Mesodermal cell (in vitro differentiated cells): Measurements from ENCODE around the gene TPBGL.
"Not testable (repeated sequence)": the region's sequence is repeated elsewhere in the genome, so short reads cannot be mapped to it uniquely, and the experiment has no call there.

Experiments
- H3K27ac ChIP-seq: 2 replicates; pipeline ENCODE4 v1.7.0; 2013; ENCODE audit warnings: mild to moderate bottlenecking, low read depth, low read length, moderate library complexity; ENCODE audit not compliant: severe bottlenecking
- H3K36me3 ChIP-seq: 2 replicates; pipeline ENCODE4 v1.7.1; 2013; ENCODE audit warnings: mild to moderate bottlenecking, low read length, moderate library complexity; ENCODE audit not compliant: control insufficient read depth, insufficient read depth
- H3K4me1 ChIP-seq: one replicate; pipeline ENCODE4 v1.7.1; 2013; ENCODE audit warnings: mild to moderate bottlenecking, low read length; ENCODE audit not compliant: insufficient read depth, control insufficient read depth, poor library complexity, severe bottlenecking
- H3K4me3 ChIP-seq: 2 replicates; pipeline ENCODE4 v1.7.0; 2013; ENCODE audit warnings: low read length, control low read depth, mild to moderate bottlenecking; ENCODE audit not compliant: insufficient read depth, poor library complexity, severe bottlenecking; ENCODE audit errors: extremely low read depth
- H3K9me3 ChIP-seq: 2 replicates; pipeline ENCODE4 v1.7.1; 2013; ENCODE audit warnings: mild to moderate bottlenecking, low read length, moderate library complexity; ENCODE audit not compliant: control insufficient read depth
- WGBS, 2 experiments: methylation state at CpG; one replicate each; pipeline ENCODE4 v1.1.5; 2013; ENCODE audit warnings: missing lambda C conversion rate in 2 of 2; ENCODE audit not compliant: insufficient coverage in 2 of 2; 5-methylcytosine and 5-hydroxymethylcytosine counted together

The TPBGL gene

DNA sequence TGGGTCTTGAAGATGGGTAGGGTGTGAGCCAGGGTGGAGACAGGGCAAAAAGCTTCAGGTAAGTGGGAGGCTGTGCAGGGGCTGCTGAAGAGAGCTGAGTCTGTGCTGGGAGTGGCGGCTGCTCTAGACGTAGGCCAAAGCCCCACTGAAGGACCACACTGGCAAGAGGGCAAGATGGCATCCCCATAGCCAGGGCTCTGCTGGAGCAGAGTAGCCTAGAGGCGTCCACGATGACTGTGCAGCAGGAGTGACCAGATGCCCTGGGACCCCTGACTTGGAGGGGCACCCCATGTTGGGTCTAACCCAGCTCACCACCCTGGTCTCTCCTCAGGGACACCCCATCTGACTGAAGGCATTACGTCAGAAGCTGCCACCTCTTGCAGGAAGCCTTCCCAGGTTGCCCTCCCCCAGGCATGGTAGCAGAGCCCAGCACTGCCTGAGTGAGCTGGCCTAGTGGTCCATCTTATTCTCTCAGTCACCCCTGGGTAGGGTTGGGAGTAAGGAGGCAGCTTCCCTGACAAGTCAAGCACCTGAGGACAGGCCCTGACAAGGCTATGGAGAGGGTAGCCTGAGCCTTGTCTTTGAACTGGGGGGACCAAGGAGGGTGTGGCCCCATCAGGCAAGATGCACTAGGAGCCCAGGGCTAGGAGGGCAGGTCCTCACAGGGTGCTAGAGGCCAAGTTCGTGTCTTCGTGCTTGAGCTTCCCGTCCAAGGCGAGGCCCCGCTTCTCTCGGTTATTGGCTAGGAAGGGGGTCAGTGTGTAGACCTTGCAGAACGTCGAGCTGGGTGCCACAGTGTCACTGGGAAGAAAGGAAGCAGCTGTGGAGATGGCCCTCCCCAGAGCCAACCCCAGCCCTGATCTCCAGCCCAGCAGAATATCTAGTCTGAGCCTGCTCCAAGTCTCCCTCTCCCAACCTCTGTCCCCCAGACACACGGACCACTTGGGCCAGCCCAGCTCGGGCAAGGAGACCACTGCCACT lies 33.1 kb downstream of the TPBGL start:
- no peak overlapping the region for H3K4me3 ChIP-seq
- H3K27ac ChIP-seq = no peak overlapping the region
- WGBS, 2 experiments = 95 to 96% methylated on average over 12 to 14 of the region's 15 CpGs
- H3K36me3 ChIP-seq = peaks cover 50% of the 10 kb centered on the region
- H3K4me1 ChIP-seq = peaks cover 12% of the 10 kb centered on the region
- H3K9me3 ChIP-seq = no peaks in the 10 kb centered on the region

DNA sequence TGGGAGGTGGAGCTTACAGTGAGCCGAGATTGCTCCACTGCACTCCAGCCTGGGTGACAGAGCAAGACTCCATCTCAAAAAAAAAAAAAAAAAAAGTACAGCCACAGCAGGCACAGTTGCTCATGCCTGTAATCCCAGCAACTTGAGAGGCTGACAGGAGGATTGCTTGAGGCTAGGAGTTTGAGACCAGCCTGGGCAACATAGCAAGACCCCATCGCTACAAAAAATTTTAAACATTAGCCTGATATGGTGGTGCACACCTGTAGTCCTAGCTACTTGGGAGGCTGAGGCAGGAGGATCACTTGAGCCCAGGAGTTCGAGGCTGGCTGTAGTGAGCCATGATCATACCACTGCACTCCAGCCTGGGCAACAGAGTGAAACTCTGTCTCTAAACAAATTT lies 34.1 kb downstream of the TPBGL start:
- not testable (repeated sequence) for H3K4me3 ChIP-seq, H3K9me3 ChIP-seq, H3K27ac ChIP-seq
- 78 to 83% methylated on average over 1 to 3 of the region's 3 CpGs for WGBS, 2 experiments
- Histone ChIP-seq H3K4me1 (peaks cover 22% of the 10 kb centered on the region), H3K36me3 (peaks cover 50% of the 10 kb centered on the region)

DNA sequence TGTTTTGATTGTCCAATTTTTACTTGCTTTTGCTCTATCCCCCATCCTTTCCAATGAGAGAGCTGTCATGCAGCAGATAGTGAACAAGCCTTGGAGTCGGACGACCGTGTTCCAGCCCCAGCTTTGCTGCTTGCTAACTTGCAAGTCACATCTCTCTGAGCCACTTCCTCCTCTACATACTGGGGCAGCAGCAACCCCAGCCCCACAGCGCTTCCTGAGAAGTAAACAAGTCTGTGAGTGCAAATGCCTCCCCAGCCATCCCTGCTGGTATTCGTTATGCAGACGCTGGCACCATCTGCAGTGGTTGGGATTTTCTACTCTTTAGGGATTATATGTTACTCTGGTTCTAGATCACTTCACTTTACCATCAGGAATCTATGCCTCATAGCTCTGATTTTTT lies 35.0 kb downstream of the TPBGL start:
- WGBS, 2 experiments = 90% methylated on average over 3 to 4 of the region's 6 CpGs
- no peaks in the 10 kb centered on the region for H3K9me3 ChIP-seq
- peak overlapping the region; percentile 67 for H3K27ac ChIP-seq
- H3K4me1 ChIP-seq = peaks cover 26% of the 10 kb centered on the region
- H3K36me3 ChIP-seq = peaks cover 50% of the 10 kb centered on the region
- H3K4me3 ChIP-seq = no peak overlapping the region

DNA sequence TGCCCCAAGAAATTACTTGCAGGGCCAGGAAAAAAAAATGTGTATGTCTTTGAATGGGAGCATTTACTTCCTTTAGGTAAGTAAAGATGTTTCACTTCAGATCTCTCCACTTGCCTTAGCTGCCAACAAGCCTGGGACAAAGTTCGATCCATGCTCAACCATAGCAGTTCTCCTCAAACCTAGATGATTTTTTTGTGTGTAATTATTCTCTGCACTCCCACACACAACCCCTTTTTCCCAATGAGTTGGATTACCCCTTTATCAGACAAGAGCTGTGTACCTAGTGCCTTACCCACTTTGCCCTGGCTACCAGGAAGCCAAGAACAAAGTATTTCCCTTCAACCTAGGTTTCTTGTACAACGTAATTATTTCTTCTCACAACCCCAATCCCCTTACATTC lies 35.6 kb downstream of the TPBGL start:
- Histone ChIP-seq H3K4me3 (no peak overlapping the region), H3K27ac (peak overlapping the region; percentile 67), H3K4me1 (peaks cover 26% of the 10 kb centered on the region), H3K9me3 (no peaks in the 10 kb centered on the region), H3K36me3 (peaks cover 52% of the 10 kb centered on the region)
- WGBS, 2 experiments = 67% methylated on average over 1 of the region's 2 CpGs; no CpG with 5 or more reads in 1 of the 2 experiments

DNA sequence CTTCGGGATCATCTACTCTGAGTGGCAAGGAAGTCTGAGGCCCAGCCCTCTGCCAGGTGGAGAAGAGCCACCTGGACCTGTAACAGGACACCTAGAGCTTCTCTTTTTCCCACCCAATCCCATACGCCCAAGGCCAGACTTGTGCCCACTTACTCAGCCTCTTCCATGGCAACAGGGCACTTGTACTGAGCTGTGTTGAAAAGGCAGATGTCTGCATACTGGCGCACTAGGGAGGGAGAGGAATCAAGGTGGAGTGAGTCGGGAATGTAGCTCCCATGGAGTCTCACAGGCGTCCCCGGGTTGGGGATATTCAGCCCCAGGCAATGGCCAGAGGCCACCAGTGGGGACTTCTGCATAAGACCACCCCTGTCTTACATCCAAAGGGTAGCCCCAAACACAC lies 36.1 kb downstream of the TPBGL start:
- Histone ChIP-seq H3K36me3 (peaks cover 50% of the 10 kb centered on the region), H3K4me1 (peaks cover 26% of the 10 kb centered on the region), H3K9me3 (no peaks in the 10 kb centered on the region), H3K27ac (no peak overlapping the region), H3K4me3 (no peak overlapping the region)
- 88 to 100% methylated on average over 1 to 4 of the region's 6 CpGs for WGBS, 2 experiments

DNA sequence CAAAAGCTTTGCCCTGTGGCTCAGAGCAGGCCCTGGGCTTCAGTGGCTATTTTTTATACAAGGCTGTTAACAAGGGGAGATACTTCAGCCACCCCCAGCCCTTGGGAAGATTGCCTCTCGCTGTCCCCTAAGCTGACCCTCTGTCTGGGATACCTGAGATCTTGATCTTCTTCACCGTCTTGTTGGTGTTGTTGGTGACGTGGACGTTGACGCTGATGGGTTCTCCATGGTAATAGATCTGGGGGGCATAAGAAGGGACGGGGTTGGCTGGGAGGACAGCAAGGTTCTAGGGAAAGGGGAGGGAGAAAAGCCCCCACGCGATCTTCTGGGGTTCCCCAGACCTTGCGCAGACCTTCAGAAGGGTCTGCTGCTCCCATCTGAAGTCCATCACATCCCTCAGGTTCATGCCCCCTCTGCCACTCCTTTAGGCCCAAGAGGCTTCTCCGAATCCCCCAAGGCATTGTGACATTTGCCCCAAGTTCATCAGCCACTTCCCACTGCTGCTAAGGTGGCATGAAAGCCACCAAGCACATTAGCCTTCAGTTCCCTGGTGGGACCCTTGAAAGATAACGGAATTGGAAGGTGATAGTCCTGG lies 36.7 kb downstream of the TPBGL start:
- Histone ChIP-seq H3K4me1 (peaks cover 26% of the 10 kb centered on the region), H3K4me3 (no peak overlapping the region), H3K36me3 (peaks cover 54% of the 10 kb centered on the region), H3K27ac (no peak overlapping the region), H3K9me3 (no peaks in the 10 kb centered on the region)
- WGBS, 2 experiments = 94 to 95% methylated on average over 8 of the region's 11 CpGs

DNA sequence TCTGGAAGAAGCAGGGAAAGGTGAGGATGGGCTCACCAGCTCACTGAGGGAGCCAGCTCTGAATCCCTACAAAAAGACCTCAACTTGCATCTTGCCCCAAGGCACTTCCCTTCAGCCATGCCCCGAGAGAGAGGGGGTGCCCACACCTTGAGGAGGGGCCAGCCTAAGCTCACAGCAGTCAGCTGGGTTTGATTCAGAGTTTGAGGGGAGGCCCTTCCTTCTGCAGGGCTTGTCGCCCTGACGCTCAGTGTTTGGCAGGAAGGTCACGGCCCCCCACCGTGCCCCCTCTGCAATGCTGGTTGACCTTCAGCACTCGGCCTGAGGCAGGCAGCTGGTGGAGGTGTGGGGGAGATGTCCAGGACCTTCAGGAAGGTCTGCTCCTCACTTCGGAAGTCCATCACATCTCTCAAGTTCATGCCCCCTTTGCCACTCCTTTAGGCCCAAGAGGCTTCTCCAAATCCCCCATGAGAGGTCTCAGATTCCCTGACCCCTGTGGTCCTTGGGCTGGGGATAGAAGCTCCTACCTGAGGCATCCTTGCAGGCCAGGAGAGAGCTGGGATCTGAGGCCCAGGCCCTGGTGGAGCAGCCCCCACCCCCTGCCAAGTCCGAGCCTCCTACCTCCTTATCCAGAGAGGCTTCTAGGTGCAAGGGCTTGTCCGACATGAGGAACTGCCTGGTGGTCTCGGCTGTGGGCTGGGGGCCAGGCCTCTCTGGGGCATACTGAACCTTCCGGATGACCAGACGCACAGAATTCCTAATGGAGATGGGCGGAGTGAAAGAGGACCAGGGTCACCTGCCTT lies 37.6 kb downstream of the TPBGL start:
- H3K27ac ChIP-seq = no peak overlapping the region
- H3K9me3 ChIP-seq = no peaks in the 10 kb centered on the region
- WGBS, 2 experiments = 89 to 96% methylated on average over 7 to 11 of the region's 13 CpGs
- H3K4me3 ChIP-seq = no peak overlapping the region
- H3K36me3 ChIP-seq = peaks cover 53% of the 10 kb centered on the region
- peaks cover 26% of the 10 kb centered on the region for H3K4me1 ChIP-seq

DNA sequence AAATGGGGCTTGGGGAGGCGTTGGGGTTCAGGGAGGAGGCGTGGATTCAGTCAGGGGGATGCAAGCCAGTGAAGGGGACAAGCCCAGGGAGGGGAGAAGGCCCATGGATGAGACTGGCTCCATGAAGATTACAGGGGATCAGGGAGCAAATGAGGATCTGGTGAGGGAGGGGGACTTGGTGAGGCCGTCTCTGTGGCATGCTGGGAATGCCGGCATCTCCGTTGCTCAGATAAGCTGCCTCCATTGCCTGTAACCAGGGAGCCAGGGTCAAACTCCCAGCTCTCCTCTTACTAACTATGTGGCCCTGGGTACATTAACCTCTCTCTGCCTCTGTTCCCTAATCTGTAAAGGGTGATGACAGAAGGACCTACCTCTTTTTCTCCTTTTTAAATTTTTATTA lies 38.7 kb downstream of the TPBGL start:
- H3K4me1 ChIP-seq = peaks cover 33% of the 10 kb centered on the region
- peaks cover 49% of the 10 kb centered on the region for H3K36me3 ChIP-seq
- no peaks in the 10 kb centered on the region for H3K9me3 ChIP-seq
- H3K27ac ChIP-seq = no peak overlapping the region
- 75 to 82% methylated on average over 3 to 4 of the region's 5 CpGs for WGBS, 2 experiments
- H3K4me3 ChIP-seq = no peak overlapping the region

DNA sequence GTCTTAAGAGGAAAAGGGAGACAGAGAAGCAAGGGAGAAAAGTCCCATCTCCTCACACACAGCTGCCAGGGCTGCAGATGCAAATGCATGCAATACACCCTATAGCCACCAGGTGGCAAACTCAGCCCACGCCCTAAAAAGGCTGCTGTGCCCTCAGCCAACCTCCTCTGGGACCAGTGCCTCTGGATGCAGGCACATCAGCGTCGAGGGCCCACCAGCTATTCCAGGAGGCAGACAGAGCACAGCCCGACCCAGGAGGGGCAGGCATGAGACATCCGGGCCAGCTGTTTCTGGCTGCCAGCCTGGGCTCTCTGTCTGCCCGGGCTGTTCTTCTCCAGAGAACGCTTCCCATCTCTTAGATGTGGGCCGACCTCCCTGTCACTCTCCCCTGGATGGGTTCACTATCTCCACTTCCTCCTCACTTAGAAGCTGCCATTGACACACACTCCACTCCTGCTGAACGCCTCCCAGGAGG lies 39.7 kb downstream of the TPBGL start:
- Histone ChIP-seq H3K4me1 (peaks cover 32% of the 10 kb centered on the region), H3K9me3 (no peaks in the 10 kb centered on the region), H3K36me3 (peaks cover 52% of the 10 kb centered on the region), H3K4me3 (no peak overlapping the region), H3K27ac (no peak overlapping the region)
- WGBS, 2 experiments = 10 to 37% methylated on average over 5 to 9 of the region's 9 CpGs

DNA sequence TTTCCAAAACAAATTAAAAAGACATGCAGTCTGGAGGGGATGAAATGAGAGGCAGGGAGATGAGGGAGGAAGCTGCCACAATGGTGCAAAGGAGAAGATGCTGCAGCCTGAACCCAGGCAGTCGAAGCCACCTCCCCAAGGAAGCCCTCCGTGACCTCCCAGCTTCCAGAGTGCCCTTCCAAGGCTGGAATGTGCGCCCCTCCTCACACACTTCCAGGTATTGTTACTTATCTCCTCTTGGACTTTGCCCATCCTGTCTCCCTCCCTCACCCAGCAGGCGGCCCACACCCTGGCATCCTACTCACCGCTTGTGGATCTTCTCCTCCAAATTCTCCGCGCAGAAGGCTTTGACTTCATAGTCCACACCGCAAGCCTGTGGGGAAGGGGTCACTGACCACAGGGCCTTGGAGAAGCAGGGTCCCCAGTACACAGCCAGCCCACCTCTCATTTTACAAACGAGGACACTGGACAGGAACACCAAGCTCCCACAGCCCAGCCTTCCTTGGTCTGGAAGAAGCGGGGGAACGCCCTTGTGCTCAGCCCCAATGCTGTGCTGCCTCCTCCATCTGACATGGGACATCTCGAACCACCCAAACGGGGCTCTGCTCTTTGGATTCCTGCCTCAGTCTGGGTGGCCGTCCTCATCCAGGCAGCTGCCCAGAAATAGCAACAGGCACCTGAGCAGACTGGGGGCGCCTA lies 40.3 kb downstream of the TPBGL start:
- no peaks in the 10 kb centered on the region for H3K9me3 ChIP-seq
- peaks cover 25% of the 10 kb centered on the region for H3K4me1 ChIP-seq
- no peak overlapping the region for H3K27ac ChIP-seq
- 91 to 95% methylated on average over 12 to 15 of the region's 15 CpGs for WGBS, 2 experiments
- peaks cover 54% of the 10 kb centered on the region for H3K36me3 ChIP-seq
- no peak overlapping the region for H3K4me3 ChIP-seq
